Nephron progenitor cell (in vitro differentiated cells): ENCODE data around the gene TRPM1.

Experiments
- DNase-seq: peaks from one replicate; pipeline ENCODE4 v3.0.0; 2021
- H3K27ac Mint-ChIP-seq: 2 replicates; pipeline ENCODE4 v1.8.0; 2021; ENCODE audit warnings: mild to moderate bottlenecking, moderate library complexity, mixed read lengths
- H3K27me3 Mint-ChIP-seq: 2 replicates; pipeline ENCODE4 v1.8.0; 2021; ENCODE audit warnings: mild to moderate bottlenecking, low read depth, mixed read lengths; ENCODE audit not compliant: poor library complexity
- H3K36me3 Mint-ChIP-seq: 2 replicates; pipeline ENCODE4 v1.8.0; 2021; ENCODE audit warnings: low read depth, mixed read lengths
- H3K4me1 Mint-ChIP-seq: 2 replicates; pipeline ENCODE4 v1.8.0; 2021; ENCODE audit warnings: mixed read lengths
- H3K4me3 Mint-ChIP-seq: 2 replicates; pipeline ENCODE4 v1.8.0; 2021; ENCODE audit warnings: mild to moderate bottlenecking, moderate library complexity, mixed read lengths
- H3K9me3 Mint-ChIP-seq: 2 replicates; pipeline ENCODE4 v1.8.0; 2021; ENCODE audit warnings: mild to moderate bottlenecking, moderate library complexity, mixed read lengths
- CTCF ChIP-seq: fragments of 200-600 bp; sonication (generic); IDR thresholded peaks from 2 replicates; pipeline ENCODE4 v1.5.0; 2021; ENCODE audit warnings: antibody characterized with exemption

The TRPM1 gene

GRCh38 chr15:31102039-31102321 lies 455 bp upstream of the TRPM1 start:
- Mint-ChIP-seq H3K4me1 (peaks cover 16% of the 10 kb centered on the region), H3K27ac (peak overlapping the region; percentile 41), H3K27me3 (peaks cover 13% of the 10 kb centered on the region), H3K36me3 (no peaks in the 10 kb centered on the region), H3K4me3 (no peak overlapping the region), H3K9me3 (no peaks in the 10 kb centered on the region)
- DNase-seq = no peak
- no peak for TF ChIP-seq CTCF

DNA sequence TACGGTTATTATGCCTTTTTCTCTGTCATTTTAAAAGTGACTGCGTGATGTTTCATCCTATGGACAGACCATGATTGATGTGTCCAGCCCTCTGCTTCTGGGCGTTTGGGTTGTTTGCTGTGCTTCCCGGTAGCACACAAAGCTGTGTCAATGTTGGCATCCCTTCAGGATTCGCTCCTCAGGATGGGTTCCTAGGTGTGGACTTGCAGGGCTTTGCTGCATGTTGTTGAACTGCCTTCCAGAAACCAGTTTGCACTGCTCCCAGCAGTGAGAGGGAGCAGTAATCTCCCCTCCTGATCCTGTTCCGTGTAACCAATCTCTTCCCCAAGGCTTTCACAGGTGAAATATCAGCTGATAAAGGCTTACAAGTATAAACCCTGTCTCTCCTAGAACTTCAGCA lies 787 bp downstream of the TRPM1 start:
- Mint-ChIP-seq H3K36me3 (no peaks in the 10 kb centered on the region), H3K4me1 (peaks cover 16% of the 10 kb centered on the region), H3K27ac (no peak overlapping the region), H3K27me3 (peaks cover 13% of the 10 kb centered on the region), H3K4me3 (no peak overlapping the region), H3K9me3 (no peaks in the 10 kb centered on the region)
- no peak for DNase-seq
- no peak for TF ChIP-seq CTCF

GRCh38 chr15:31098953-31099740 lies 2.4 kb downstream of the TRPM1 start:
- Mint-ChIP-seq H3K9me3 (no peaks in the 10 kb centered on the region), H3K27me3 (peaks cover 10% of the 10 kb centered on the region), H3K36me3 (no peaks in the 10 kb centered on the region), H3K4me1 (peaks cover 16% of the 10 kb centered on the region), H3K27ac (no peak overlapping the region), H3K4me3 (no peak overlapping the region)
- no peak for TF ChIP-seq CTCF
- no peak for DNase-seq

DNA sequence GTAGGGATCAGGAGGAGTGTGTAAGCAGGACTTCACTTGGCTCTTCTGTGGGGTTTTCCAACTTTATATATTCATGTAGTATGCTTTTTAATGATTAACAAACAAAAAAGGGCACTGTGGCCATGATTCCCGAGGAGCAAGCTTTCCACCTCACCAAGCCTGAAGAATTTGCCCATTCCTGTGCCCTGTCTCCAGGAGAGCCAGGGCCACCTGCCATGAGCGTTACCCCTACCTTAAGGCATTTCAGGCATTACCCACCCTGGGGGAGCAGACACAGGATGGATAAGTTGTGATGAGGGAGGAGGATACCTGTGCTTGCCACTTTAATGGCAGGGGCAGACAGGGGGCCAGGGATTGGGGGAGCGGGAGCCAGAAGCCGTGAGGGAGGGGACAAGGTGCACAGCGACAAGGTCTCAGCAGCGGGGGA lies 3.0 kb downstream of the TRPM1 start:
- Mint-ChIP-seq H3K4me3 (no peak overlapping the region), H3K27me3 (peaks cover 10% of the 10 kb centered on the region), H3K4me1 (peaks cover 16% of the 10 kb centered on the region), H3K9me3 (no peaks in the 10 kb centered on the region), H3K27ac (no peak overlapping the region), H3K36me3 (no peaks in the 10 kb centered on the region)
- TF ChIP-seq CTCF = no peak
- no peak for DNase-seq

GRCh38 chr15:31096563-31096962 lies 5.0 kb downstream of the TRPM1 start:
- TF ChIP-seq CTCF = no peak
- Mint-ChIP-seq H3K27me3 (peaks cover 8% of the 10 kb centered on the region), H3K9me3 (no peaks in the 10 kb centered on the region), H3K4me1 (peaks cover 15% of the 10 kb centered on the region), H3K4me3 (no peak overlapping the region), H3K36me3 (no peaks in the 10 kb centered on the region), H3K27ac (no peak overlapping the region)
- no peak for DNase-seq

DNA sequence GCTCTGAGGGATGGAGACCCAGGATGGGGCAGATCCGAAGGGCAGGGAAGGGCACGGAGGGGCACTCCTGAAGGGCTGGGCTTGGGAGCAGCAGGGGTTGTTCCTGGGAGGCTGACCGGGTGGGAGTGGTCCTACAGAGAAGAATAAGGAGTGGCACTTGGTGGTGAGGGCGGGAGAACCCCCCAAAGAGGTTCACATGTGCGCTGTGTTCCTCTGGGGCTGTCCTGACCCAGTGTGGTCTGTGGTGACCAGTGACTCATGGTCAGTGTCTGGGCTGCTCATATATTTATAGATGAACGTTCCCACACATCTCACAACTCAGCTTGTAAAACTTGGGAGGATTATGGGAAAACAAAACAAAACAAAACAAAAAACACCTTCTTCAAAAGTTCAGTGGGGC lies 10.0 kb downstream of the TRPM1 start:
- no peak for TF ChIP-seq CTCF
- no peak for DNase-seq
- H3K36me3 Mint-ChIP-seq = peaks cover 4% of the 10 kb centered on the region
- no peaks in the 10 kb centered on the region for H3K27me3 Mint-ChIP-seq
- no peak overlapping the region for H3K27ac Mint-ChIP-seq
- H3K9me3 Mint-ChIP-seq = peaks cover 8% of the 10 kb centered on the region
- H3K4me3 Mint-ChIP-seq = no peak overlapping the region
- H3K4me1 Mint-ChIP-seq = peaks cover 40% of the 10 kb centered on the region
